Body of pancreas (tissue), 4 donors: ENCODE results near the gene METTL23. TPM values are rescaled to one million over a fixed set of nuclear protein-coding genes. Genes with fewer than 3 reads are reported as not detected.
A peak's percentile ranks its signal among the peaks of the same experiment; 100 is the strongest.
"Not testable (repeated sequence)": the region's sequence is repeated elsewhere in the genome, so short reads cannot be mapped to it uniquely, and the experiment has no call there.

Experiments
- ATAC-seq: fragments of 150-250 bp; one replicate; pipeline ENCODE4 v1.9.1; 2016
- DNase-seq, 4 donors: peaks; one replicate each; pipeline ENCODE4 v3.0.0-alpha.2; 2019
- H3K27ac ChIP-seq, 4 donors: fragments of 200-600 bp; sonication (generic); 1 replicate in 3 of 4; 2 replicates in 1 of 4; pipeline versions ENCODE4 v1.5.1 to v1.6.1; 2016 to 2019; ENCODE audit warnings: mild to moderate bottlenecking in 1 of 4, mixed read lengths in 1 of 4, moderate library complexity in 1 of 4
- H3K27me3 ChIP-seq, 2 donors: fragments of 200-600 bp; sonication (generic); one replicate each; pipeline ENCODE4 v1.6.0; 2016; ENCODE audit warnings: mild to moderate bottlenecking in 1 of 2
- H3K36me3 ChIP-seq, 2 donors: fragments of 200-600 bp; sonication (generic); replicated peaks in 1 of 2; 2 replicates each; pipeline ENCODE4 v1.5.1; 2016; ENCODE audit warnings: low read depth in 2 of 2; ENCODE audit not compliant: insufficient read depth in 1 of 2
- H3K4me1 ChIP-seq: fragments of 200-600 bp; sonication (generic); one replicate; pipeline ENCODE4 v1.6.0; 2016
- H3K4me3 ChIP-seq, 2 donors: fragments of 200-600 bp; sonication (generic); 1 replicate in 1 of 2; 2 replicates in 1 of 2; pipeline ENCODE4 v1.5.1; 2016 to 2019
- H3K9me3 ChIP-seq, 3 donors: fragments of 200-600 bp; sonication (generic); 1 replicate in 2 of 3; 2 replicates in 1 of 3; pipeline ENCODE4 v1.5.1; 2016
- CTCF ChIP-seq, 7 experiments: fragments of 450-650 bp in 4 of 7; fragments of 200-600 bp in 3 of 7; sonication (generic) in 3 of 7; IDR thresholded peaks; one replicate each; pipeline ENCODE4 v1.5.1; 2016 to 2019; ENCODE audit warnings: antibody characterized with exemption in 7 of 7
- POLR2A ChIP-seq, 3 donors: fragments of 450-650 bp; IDR thresholded peaks; one replicate each; pipeline ENCODE4 v1.6.1; 2016; ENCODE audit warnings: antibody characterized with exemption in 3 of 3, mild to moderate bottlenecking in 2 of 3
- WGBS, 2 donors: methylation state at CpG; one replicate each; pipeline ENCODE4 v1.1.5; 2017; 5-methylcytosine and 5-hydroxymethylcytosine counted together
- intact Hi-C: fragments of 100-400 bp; cut with DNase I; formaldehyde crosslinking; loops from one replicate; pipeline ENCODE4 v1.15.1; 2023
- total RNA-seq, 2 donors: library from RNA; depleted of rRNA; stranded (reverse); fragments of >200 nt; gene quantifications; one replicate each; pipeline ENCODE4 v1.1.0, GENCODE V29; 2016

The METTL23 gene
- total RNA-seq, 2 donors from 2014 or later, result 25.9 to 44.2 TPM

- Histone ChIP-seq H3K27me3 (no peaks in the 10 kb centered on the region), H3K36me3 (peaks cover 0 to 14% of the 10 kb centered on the region in 2 donors), H3K9me3 (no peaks in the 10 kb centered on the region), H3K4me3 (peak overlapping the region; percentile 78 to 90), H3K27ac (peak overlapping the region; percentile 96 to 100 (median 100)), H3K4me1 (peaks cover 69% of the 10 kb centered on the region)
- intact Hi-C loops, result no loop called here
- ATAC-seq (no peak), DNase-seq (peak in 2 of 4 donors; percentile 17 to 21)
- TF ChIP-seq CTCF (IDR thresholded peaks at IDR 0.05) (no peak), POLR2A (IDR thresholded peaks at IDR 0.05) (no peak)
- WGBS, 2 donors, result 58 to 64% methylated on average over 18 of the region's 18 CpGs
Measured at GRCh38 chr17:76727745-76728456, 1.3 kb downstream of the METTL23 start.

DNA sequence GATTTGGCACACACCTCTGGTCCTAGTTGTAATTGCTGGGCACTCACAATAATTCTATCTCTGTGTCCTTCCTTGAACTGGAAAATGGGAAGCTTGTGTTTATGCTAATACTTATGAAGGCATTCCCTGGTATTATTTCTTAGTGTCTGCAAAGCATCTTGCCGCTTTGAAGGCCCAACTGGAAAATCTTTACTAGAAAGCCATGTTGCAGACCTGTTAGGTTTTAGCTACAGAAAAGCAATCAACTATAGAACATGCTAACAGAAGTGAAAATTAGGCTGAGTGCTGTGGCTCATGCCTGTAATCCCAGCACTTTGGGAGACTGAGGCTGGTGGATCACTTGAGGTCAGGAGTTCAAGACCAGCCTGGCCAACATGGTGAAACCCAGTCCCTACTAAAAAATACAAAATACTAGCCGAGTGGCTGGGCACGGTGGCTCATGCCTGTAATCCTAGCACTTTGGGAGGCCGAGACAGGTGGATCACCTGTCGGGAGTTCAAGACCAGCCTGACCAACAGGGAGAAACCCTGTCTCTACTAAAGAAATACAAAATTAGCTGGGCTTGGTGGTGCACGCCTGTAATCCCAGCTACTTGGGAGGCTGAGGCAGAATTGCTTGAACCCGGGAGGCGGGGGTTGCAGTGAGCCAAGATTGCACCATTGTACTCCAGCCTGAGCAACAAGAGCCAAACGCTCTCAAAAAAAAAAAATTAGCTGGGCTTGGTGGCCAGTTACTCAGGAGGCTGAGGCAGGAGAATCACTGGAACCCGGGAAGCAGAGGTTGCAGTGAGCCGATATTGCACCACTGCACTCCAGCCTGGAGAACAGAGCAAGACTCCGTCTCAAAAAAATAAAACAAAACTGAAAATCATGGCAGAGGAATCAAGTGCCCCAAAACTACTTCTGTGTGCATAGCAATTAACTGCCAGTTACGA lies 5.4 kb downstream of the METTL23 start:
- H3K4me3 ChIP-seq, intact Hi-C loops, ATAC-seq, H3K27me3 ChIP-seq, DNase-seq, H3K27ac ChIP-seq, H3K9me3 ChIP-seq: not testable (repeated sequence)
- Histone ChIP-seq H3K36me3 (peaks cover 0 to 22% of the 10 kb centered on the region in 2 donors), H3K4me1 (peaks cover 70% of the 10 kb centered on the region)
- 88 to 90% methylated on average over 13 of the region's 13 CpGs for WGBS, 2 donors

- no peak for DNase-seq
- H3K36me3 ChIP-seq, result peaks cover 0 to 22% of the 10 kb centered on the region in 2 donors
- WGBS, 2 donors, result 68 to 71% methylated on average over 3 of the region's 3 CpGs
- peak overlapping the region in 1 of 4 donors; percentile 7 for H3K27ac ChIP-seq
- peaks cover 62% of the 10 kb centered on the region for H3K4me1 ChIP-seq
- no peaks in the 10 kb centered on the region for H3K9me3 ChIP-seq
- no peak overlapping the region for H3K4me3 ChIP-seq
- no peaks in the 10 kb centered on the region for H3K27me3 ChIP-seq
- no peak for ATAC-seq
- no peak for TF ChIP-seq CTCF (IDR thresholded peaks at IDR 0.05)
- peak in 1 of 3 donors; percentile 13 for TF ChIP-seq POLR2A (IDR thresholded peaks at IDR 0.05)
- intact Hi-C loops, result no loop called here
Measured at GRCh38 chr17:76732734-76733617, 6.3 kb downstream of the METTL23 start.

DNA sequence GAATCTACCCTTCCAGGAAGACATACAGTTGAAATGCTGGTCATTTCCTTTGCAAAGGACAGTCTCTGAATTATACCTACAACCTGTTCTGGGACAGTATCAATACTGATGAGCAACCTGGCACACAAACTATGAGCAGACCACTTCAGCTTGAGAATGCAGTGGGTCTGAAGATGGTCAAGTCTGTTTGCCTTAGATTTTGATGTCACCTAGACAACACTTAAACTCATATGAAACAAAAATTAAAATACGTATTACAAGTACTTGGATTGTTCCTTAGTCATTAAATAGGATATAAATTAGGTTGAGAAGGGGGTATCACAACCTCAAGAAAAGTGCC lies 6.9 kb downstream of the METTL23 start:
- Histone ChIP-seq H3K36me3 (peaks cover 0 to 22% of the 10 kb centered on the region in 2 donors), H3K27me3 (no peaks in the 10 kb centered on the region), H3K9me3 (no peaks in the 10 kb centered on the region), H3K27ac (peak overlapping the region in 1 of 4 donors; percentile 7), H3K4me1 (peaks cover 58% of the 10 kb centered on the region), H3K4me3 (no peak overlapping the region)
- DNase-seq (no peak), ATAC-seq (no peak)
- intact Hi-C loops, result no loop called here
- TF ChIP-seq CTCF (IDR thresholded peaks at IDR 0.05), result no peak
- no peak for TF ChIP-seq POLR2A (IDR thresholded peaks at IDR 0.05)
- WGBS, 2 donors, result 73 to 85% methylated on average over 1 of the region's 1 CpG
